Stimulated activated memory B cell treated with anti-CD40 and anti-IgM and Interleukin-4, amounts not matched to agents 10 μg/mL and 1 μg/mL and 100 μg/mL, for 72 hours (primary cell): ENCODE results near the gene TCEAL1.
"Not testable (repeated sequence)": the region's sequence is repeated elsewhere in the genome, so short reads cannot be mapped to it uniquely, and the experiment has no call there.

Source experiments
- ATAC-seq: fragments of 150-1000 bp; cut with Tn5 transposase; 2 replicates; pipeline ENCODE4 v1.10.0; 2021
- H3K27ac Mint-ChIP-seq: one replicate; pipeline ENCODE4 v1.8.0; 2022; ENCODE audit warnings: mild to moderate bottlenecking, mixed read lengths
- H3K27me3 Mint-ChIP-seq: one replicate; pipeline ENCODE4 v1.8.0; 2022; ENCODE audit warnings: mixed read lengths
- H3K36me3 Mint-ChIP-seq: one replicate; pipeline ENCODE4 v1.8.0; 2022; ENCODE audit warnings: mixed read lengths
- H3K4me1 Mint-ChIP-seq: one replicate; pipeline ENCODE4 v1.8.0; 2022; ENCODE audit warnings: mixed read lengths
- H3K4me3 Mint-ChIP-seq: one replicate; pipeline ENCODE4 v1.8.0; 2022; ENCODE audit warnings: mild to moderate bottlenecking, moderate library complexity, mixed read lengths
- H3K9me3 Mint-ChIP-seq: one replicate; pipeline ENCODE4 v1.8.0; 2022; ENCODE audit warnings: mixed read lengths

The TCEAL1 gene, protein sequence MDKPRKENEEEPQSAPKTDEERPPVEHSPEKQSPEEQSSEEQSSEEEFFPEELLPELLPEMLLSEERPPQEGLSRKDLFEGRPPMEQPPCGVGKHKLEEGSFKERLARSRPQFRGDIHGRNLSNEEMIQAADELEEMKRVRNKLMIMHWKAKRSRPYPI

DNA sequence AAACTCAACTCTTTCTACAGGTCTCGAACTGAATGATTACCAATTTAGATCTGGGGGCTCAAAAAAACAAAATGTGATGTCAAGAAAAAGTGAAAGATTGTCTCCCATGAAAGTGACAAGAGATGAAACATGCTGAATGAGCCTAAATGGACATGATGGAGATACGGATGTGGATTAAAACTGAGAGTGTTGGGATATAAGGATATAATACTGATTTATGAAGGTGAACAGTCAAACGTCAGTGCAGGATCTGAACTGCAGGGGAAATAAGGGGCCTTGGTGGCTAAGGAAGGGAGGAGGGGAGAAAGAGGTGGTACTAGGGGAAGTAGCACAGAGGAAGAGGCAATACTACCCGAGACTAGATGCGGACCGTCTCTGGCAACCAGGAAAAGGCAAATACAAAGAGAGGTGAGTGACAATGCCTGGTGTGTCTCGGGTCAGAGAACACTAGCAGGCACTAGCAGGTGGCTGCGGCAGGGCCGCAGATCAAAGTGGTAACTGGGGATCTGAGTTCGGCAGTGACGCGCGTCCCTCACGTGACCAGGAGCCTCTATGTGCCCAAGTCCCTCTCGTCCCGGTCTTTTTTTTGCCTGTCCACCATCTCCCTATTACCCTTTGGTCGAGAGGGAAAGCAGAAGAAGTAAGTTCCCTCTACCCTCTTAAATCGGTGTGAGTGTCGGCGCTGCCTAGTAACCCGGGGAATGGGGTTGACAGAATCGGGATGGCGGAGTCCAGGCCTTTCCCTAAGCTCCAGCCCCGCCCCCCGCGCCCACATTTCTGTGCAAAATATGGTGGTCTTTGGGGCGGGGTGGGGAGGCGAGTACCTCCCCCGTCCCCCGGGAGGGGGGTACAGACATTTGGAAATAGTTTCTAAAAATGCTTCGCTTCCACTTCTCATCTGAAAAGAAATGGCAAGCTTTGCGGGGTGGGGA, at the start of gene TCEAL1:
TSS of gene TCEAL1 (plus strand) at position 590 of the 932 bp plus-strand sequence. CDS start 942 bp downstream, outside the sequence.
- peak; percentile 80 for ATAC-seq
- Mint-ChIP-seq H3K27me3 (no peaks in the 10 kb centered on the region), H3K27ac (peak within 1 kb of the TSS; percentile 87), H3K9me3 (no peaks in the 10 kb centered on the region), H3K36me3 (no peaks in the 10 kb centered on the region), H3K4me1 (peaks cover 18% of the 10 kb centered on the region), H3K4me3 (peak within 1 kb of the TSS; percentile 83)

- Mint-ChIP-seq H3K9me3 (no peaks in the 10 kb centered on the region), H3K4me1 (peaks cover 14% of the 10 kb centered on the region), H3K27me3 (no peaks in the 10 kb centered on the region), H3K27ac (no peak overlapping the region), H3K4me3 (peak overlapping the region; percentile 35), H3K36me3 (no peaks in the 10 kb centered on the region)
- ATAC-seq: no peak
These were observed 44.2 kb upstream of the TCEAL1 start for GRCh38 chrX:103584596-103584995.

- H3K4me3 Mint-ChIP-seq: peak within 1 kb of the TSS; percentile 91
- ATAC-seq: peak; percentile 82
- H3K36me3 Mint-ChIP-seq: no peaks in the 10 kb centered on the region
- H3K9me3 Mint-ChIP-seq: no peaks in the 10 kb centered on the region
- H3K27ac Mint-ChIP-seq: peak within 1 kb of the TSS; percentile 85
- H3K4me1 Mint-ChIP-seq: peaks cover 18% of the 10 kb centered on the region
- H3K27me3 Mint-ChIP-seq: no peaks in the 10 kb centered on the region
These were observed 43.1 kb upstream of the TCEAL1 start, which contains the start of gene TCEAL4 for GRCh38 chrX:103585411-103586313. TSS of gene TCEAL4 (plus strand) at chrX:103585515. CDS start at chrX:103586676, 1,161 bp downstream.

DNA sequence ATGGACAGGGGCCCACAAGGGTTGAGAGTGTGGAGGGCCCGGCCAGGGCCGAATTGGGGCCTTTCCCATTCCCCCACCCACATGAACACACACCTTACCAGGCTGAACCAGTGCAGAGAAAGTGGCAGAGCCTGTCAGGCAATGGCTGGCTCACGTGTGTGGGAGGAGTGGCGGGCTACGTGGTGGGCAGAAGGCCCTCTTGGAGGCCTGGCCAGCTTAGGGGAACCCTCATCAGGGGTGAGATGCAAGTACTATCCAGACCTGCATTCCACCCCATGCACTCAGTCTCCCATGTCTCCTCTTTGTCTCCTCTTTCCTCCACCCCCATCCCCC, 42.5 kb upstream of the TCEAL1 start:
- peak overlapping the region; percentile 91 for H3K4me3 Mint-ChIP-seq
- ATAC-seq: peak; percentile 34
- peak overlapping the region; percentile 85 for H3K27ac Mint-ChIP-seq
- H3K36me3 Mint-ChIP-seq: no peaks in the 10 kb centered on the region
- peaks cover 21% of the 10 kb centered on the region for H3K4me1 Mint-ChIP-seq
- H3K9me3 Mint-ChIP-seq: no peaks in the 10 kb centered on the region
- H3K27me3 Mint-ChIP-seq: no peaks in the 10 kb centered on the region

DNA sequence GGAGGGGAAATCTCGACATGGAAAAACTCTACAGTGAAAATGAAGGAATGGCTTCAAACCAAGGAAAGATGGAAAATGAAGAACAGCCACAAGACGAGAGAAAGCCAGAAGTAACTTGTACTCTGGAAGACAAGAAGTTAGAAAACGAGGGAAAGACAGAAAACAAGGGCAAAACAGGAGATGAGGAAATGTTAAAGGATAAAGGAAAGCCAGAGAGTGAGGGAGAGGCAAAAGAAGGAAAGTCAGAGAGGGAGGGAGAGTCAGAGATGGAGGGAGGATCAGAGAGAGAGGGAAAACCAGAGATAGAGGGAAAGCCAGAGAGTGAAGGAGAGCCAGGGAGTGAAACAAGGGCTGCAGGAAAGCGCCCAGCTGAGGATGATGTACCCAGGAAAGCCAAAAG, 42.1 kb upstream of the TCEAL1 start:
- peaks cover 3% of the 10 kb centered on the region for H3K36me3 Mint-ChIP-seq
- no peaks in the 10 kb centered on the region for H3K27me3 Mint-ChIP-seq
- no peaks in the 10 kb centered on the region for H3K9me3 Mint-ChIP-seq
- H3K4me3 Mint-ChIP-seq: no peak overlapping the region
- ATAC-seq: no peak
- peak overlapping the region; percentile 85 for H3K27ac Mint-ChIP-seq
- peaks cover 25% of the 10 kb centered on the region for H3K4me1 Mint-ChIP-seq

DNA sequence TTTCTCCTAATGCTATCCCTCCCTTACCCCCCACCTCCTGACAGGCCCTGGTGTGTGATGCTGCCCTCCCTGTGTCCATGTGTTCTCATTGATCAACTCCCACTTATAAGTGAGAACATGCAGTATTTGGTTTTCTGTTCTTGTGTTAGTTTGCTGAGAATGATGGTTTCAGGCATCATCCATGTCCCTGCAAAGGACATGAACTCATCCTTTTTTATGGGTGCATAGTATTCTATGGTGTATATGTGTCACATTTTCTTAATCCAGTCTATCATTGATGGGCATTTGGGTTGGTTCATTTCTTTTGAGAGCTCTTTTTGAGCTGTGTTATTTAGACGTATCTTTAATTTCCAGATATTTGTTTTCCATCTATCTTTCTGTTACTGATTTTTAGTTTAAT, 36.5 kb upstream of the TCEAL1 start:
- Mint-ChIP-seq H3K36me3 (peaks cover 23% of the 10 kb centered on the region), H3K4me1 (peaks cover 13% of the 10 kb centered on the region)
- not testable (repeated sequence) for H3K27ac Mint-ChIP-seq, H3K27me3 Mint-ChIP-seq, ATAC-seq, H3K9me3 Mint-ChIP-seq, H3K4me3 Mint-ChIP-seq

- not testable (repeated sequence) for H3K9me3 Mint-ChIP-seq, ATAC-seq, H3K4me3 Mint-ChIP-seq, H3K27ac Mint-ChIP-seq, H3K27me3 Mint-ChIP-seq
- H3K36me3 Mint-ChIP-seq: peaks cover 23% of the 10 kb centered on the region
- peaks cover 13% of the 10 kb centered on the region for H3K4me1 Mint-ChIP-seq
These were observed 33.6 kb upstream of the TCEAL1 start for GRCh38 chrX:103595202-103595601.

- peak; percentile 87 for ATAC-seq
- H3K9me3 Mint-ChIP-seq: no peaks in the 10 kb centered on the region
- H3K36me3 Mint-ChIP-seq: peaks cover 14% of the 10 kb centered on the region
- peaks cover 18% of the 10 kb centered on the region for H3K4me1 Mint-ChIP-seq
- peak within 1 kb of the TSS; percentile 81 for H3K4me3 Mint-ChIP-seq
- peak within 1 kb of the TSS; percentile 76 for H3K27ac Mint-ChIP-seq
- H3K27me3 Mint-ChIP-seq: no peaks in the 10 kb centered on the region
These were observed 21.1 kb upstream of the TCEAL1 start, which contains the start of gene TCEAL3 for GRCh38 chrX:103607364-103608305. TSS of gene TCEAL3 (plus strand) at chrX:103607963. CDS start at chrX:103609065, 1,102 bp downstream.

GRCh38 chrX:103608306-103608963, 20.3 kb upstream of the TCEAL1 start:
- H3K4me3 Mint-ChIP-seq: peak overlapping the region; percentile 81
- no peaks in the 10 kb centered on the region for H3K9me3 Mint-ChIP-seq
- H3K27ac Mint-ChIP-seq: peak overlapping the region; percentile 76
- peaks cover 18% of the 10 kb centered on the region for H3K4me1 Mint-ChIP-seq
- H3K36me3 Mint-ChIP-seq: peaks cover 7% of the 10 kb centered on the region
- peak; percentile 20 for ATAC-seq
- no peaks in the 10 kb centered on the region for H3K27me3 Mint-ChIP-seq

GRCh38 chrX:103610282-103610681, 18.5 kb upstream of the TCEAL1 start:
- ATAC-seq: no peak
- peaks cover 18% of the 10 kb centered on the region for H3K4me1 Mint-ChIP-seq
- H3K4me3 Mint-ChIP-seq: no peak overlapping the region
- peaks cover 7% of the 10 kb centered on the region for H3K36me3 Mint-ChIP-seq
- no peak overlapping the region for H3K27ac Mint-ChIP-seq
- H3K27me3 Mint-ChIP-seq: no peaks in the 10 kb centered on the region
- H3K9me3 Mint-ChIP-seq: no peaks in the 10 kb centered on the region

- no peak for ATAC-seq
- no peaks in the 10 kb centered on the region for H3K9me3 Mint-ChIP-seq
- no peak overlapping the region for H3K27ac Mint-ChIP-seq
- H3K4me3 Mint-ChIP-seq: no peak overlapping the region
- H3K36me3 Mint-ChIP-seq: peaks cover 11% of the 10 kb centered on the region
- no peaks in the 10 kb centered on the region for H3K27me3 Mint-ChIP-seq
- peaks cover 9% of the 10 kb centered on the region for H3K4me1 Mint-ChIP-seq
These were observed 15.3 kb upstream of the TCEAL1 start for GRCh38 chrX:103613362-103613890.

- Mint-ChIP-seq H3K27me3 (no peaks in the 10 kb centered on the region), H3K4me1 (no peaks in the 10 kb centered on the region), H3K36me3 (peaks cover 9% of the 10 kb centered on the region), H3K4me3 (no peak overlapping the region), H3K9me3 (no peaks in the 10 kb centered on the region), H3K27ac (no peak overlapping the region)
- ATAC-seq: no peak
These were observed 13.8 kb upstream of the TCEAL1 start for GRCh38 chrX:103614999-103615398.

- H3K27ac Mint-ChIP-seq: no peak overlapping the region
- H3K4me3 Mint-ChIP-seq: no peak overlapping the region
- no peaks in the 10 kb centered on the region for H3K9me3 Mint-ChIP-seq
- peaks cover 9% of the 10 kb centered on the region for H3K36me3 Mint-ChIP-seq
- H3K4me1 Mint-ChIP-seq: no peaks in the 10 kb centered on the region
- ATAC-seq: no peak
- no peaks in the 10 kb centered on the region for H3K27me3 Mint-ChIP-seq
These were observed 12.9 kb upstream of the TCEAL1 start for GRCh38 chrX:103615781-103616371.
